SU-DHL-6 (cell line): Measurements from ENCODE around the gene CIB1.

Source experiments
- EZH2phosphoT487 ChIP-seq: fragments of 200-600 bp; sonication (generic), shearing (Covaris generic); conservative IDR thresholded peaks from 2 replicates; pipeline ENCODE4 v1.6.1; 2018; ENCODE audit warnings: mild to moderate bottlenecking, antibody characterized with exemption, low read length, moderate library complexity, mixed read lengths
- TF ChIP-seq, protein P1 (sequence below): fragments of 200-600 bp; sonication (generic); IDR thresholded peaks from one replicate; pipeline ENCODE4 v1.5.1; 2017; ENCODE audit warnings: antibody characterized with exemption, mild to moderate bottlenecking, low read length, moderate library complexity; ENCODE audit not compliant: insufficient read depth, poor library complexity, severe bottlenecking

DNA sequence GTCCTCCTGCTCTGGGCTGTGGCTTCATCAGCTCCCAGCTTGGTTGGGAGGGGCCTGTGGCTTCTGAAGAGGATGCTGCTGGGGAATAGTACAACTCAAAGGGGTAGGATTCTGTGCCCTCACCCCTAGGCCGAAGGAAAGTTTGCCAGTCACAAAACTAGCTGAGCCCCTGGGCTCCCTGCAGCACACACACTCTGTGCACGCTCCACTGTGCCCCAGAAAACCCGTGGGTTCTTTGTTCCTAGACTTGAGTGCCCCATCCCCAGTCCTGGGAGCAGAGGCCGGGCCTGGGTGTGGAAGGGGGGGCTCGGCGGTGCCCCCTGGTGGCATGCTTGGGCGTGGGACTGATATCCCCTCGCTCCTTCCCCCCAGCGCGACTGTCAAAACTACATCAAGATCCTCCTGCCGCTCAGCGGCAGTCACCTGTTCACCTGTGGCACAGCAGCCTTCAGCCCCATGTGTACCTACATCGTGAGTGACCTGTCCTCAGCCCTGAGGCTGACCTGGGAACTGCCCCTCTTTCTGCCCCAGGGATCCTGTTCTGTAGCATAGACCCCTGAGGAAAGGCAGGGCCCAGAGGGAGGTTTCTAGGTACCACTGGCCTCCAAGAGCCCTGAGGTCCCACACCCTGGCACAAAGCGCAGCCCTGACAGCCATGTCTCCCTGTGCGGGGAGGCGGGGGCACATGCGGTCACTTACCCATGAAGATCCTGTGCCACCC is 14.2 kb downstream of the CIB1 start:
- TF ChIP-seq, protein P1, sequence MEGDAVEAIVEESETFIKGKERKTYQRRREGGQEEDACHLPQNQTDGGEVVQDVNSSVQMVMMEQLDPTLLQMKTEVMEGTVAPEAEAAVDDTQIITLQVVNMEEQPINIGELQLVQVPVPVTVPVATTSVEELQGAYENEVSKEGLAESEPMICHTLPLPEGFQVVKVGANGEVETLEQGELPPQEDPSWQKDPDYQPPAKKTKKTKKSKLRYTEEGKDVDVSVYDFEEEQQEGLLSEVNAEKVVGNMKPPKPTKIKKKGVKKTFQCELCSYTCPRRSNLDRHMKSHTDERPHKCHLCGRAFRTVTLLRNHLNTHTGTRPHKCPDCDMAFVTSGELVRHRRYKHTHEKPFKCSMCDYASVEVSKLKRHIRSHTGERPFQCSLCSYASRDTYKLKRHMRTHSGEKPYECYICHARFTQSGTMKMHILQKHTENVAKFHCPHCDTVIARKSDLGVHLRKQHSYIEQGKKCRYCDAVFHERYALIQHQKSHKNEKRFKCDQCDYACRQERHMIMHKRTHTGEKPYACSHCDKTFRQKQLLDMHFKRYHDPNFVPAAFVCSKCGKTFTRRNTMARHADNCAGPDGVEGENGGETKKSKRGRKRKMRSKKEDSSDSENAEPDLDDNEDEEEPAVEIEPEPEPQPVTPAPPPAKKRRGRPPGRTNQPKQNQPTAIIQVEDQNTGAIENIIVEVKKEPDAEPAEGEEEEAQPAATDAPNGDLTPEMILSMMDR: peak; percentile 58
- TF ChIP-seq EZH2phosphoT487: no peak
